GM12878 (cell line): ENCODE data around the gene ZPBP2. TPM values are rescaled to one million over a fixed set of nuclear protein-coding genes. Genes with fewer than 3 reads are reported as not detected.

Source experiments
- ATF7 ChIP-seq: fragments of 450-650 bp; IDR thresholded peaks from 2 replicates; pipeline ENCODE4 v1.6.1; 2016; ENCODE audit warnings: low read depth, mild to moderate bottlenecking
- BHLHE40 ChIP-seq, 2 experiments: fragments of 450-650 bp in 1 of 2; IDR thresholded peaks; 2 replicates each; pipeline ENCODE4 v1.6.1; 2011 to 2017; ENCODE audit warnings: low read depth in 2 of 2, borderline replicate concordance in 1 of 2, improper control_type of control experiment in 1 of 2, low read length in 1 of 2, mild to moderate bottlenecking in 1 of 2
- CBX5 ChIP-seq: sonication (generic); IDR thresholded peaks from 2 replicates; pipeline ENCODE4 v1.6.1; 2016; ENCODE audit warnings: low read depth, moderate library complexity, mild to moderate bottlenecking, inconsistent platforms
- CEBPZ ChIP-seq: fragments of 150-350 bp; IDR thresholded peaks from 2 replicates; pipeline ENCODE4 v1.6.1; 2016; ENCODE audit warnings: low read depth, low read length
- DPF2 ChIP-seq: fragments of 450-650 bp; IDR thresholded peaks from 2 replicates; pipeline ENCODE4 v1.6.1; 2017; ENCODE audit warnings: mild to moderate bottlenecking
- E2F4 ChIP-seq: IDR thresholded peaks from 2 replicates; pipeline ENCODE4 v1.6.1; 2012; ENCODE audit warnings: low read depth, low read length, improper control_type of control experiment
- ETV6 ChIP-seq, 2 experiments: fragments of 450-650 bp in 1 of 2; IDR thresholded peaks in 1 of 2; conservative IDR thresholded peaks in 1 of 2; 2 replicates each; pipeline ENCODE4 v1.6.1; 2014; ENCODE audit warnings: antibody characterized with exemption in 1 of 2, borderline replicate concordance in 1 of 2, low read depth in 1 of 2, mild to moderate bottlenecking in 1 of 2, moderate library complexity in 1 of 2
- FOS ChIP-seq: IDR thresholded peaks from 3 replicates; pipeline ENCODE4 v1.6.1; 2011; ENCODE audit warnings: borderline replicate concordance; ENCODE audit not compliant: insufficient read length; ENCODE audit errors: extremely low read depth
- GATAD2B ChIP-seq: fragments of 450-650 bp; conservative IDR thresholded peaks from 2 replicates; pipeline ENCODE4 v1.6.1; 2017; ENCODE audit warnings: low read depth, mild to moderate bottlenecking, moderate library complexity
- IRF5 ChIP-seq: fragments of 450-650 bp; IDR thresholded peaks from 2 replicates; pipeline ENCODE4 v1.6.1; 2017; ENCODE audit warnings: borderline replicate concordance
- MAX ChIP-seq: IDR thresholded peaks from 2 replicates; pipeline ENCODE4 v1.6.1; 2012; ENCODE audit warnings: low read depth, low read length, improper control_type of control experiment
- MLLT1 ChIP-seq: fragments of 450-650 bp; IDR thresholded peaks from 2 replicates; pipeline ENCODE4 v1.6.1; 2016; ENCODE audit warnings: mild to moderate bottlenecking
- MYC ChIP-seq: IDR thresholded peaks from 2 replicates; pipeline ENCODE4 v1.6.1; 2011; ENCODE audit warnings: mild to moderate bottlenecking, low read length, moderate library complexity, inconsistent platforms; ENCODE audit not compliant: insufficient read depth, insufficient replicate concordance, insufficient read length, severe bottlenecking
- NR2F1 ChIP-seq: fragments of 450-650 bp; conservative IDR thresholded peaks from 2 replicates; pipeline ENCODE4 v1.6.1; 2017; ENCODE audit warnings: mild to moderate bottlenecking
- YY1 ChIP-seq: IDR thresholded peaks from 2 replicates; pipeline ENCODE4 v1.6.1; 2011; ENCODE audit warnings: low read depth, mild to moderate bottlenecking, low read length
- ZBTB4 ChIP-seq: fragments of 450-650 bp; formaldehyde crosslinking; IDR thresholded peaks from 2 replicates; pipeline ENCODE4 v1.4.0; 2022; ENCODE audit warnings: mild to moderate bottlenecking, moderate library complexity
- ZNF384 ChIP-seq: IDR thresholded peaks from 2 replicates; pipeline ENCODE4 v1.6.1; 2012; ENCODE audit warnings: low read depth, mild to moderate bottlenecking, low read length, improper control_type of control experiment, borderline replicate concordance
- polyA plus RNA-seq, 11 experiments: library from polyadenylated mRNA; depleted of rRNA in 4 of 11; unstranded in 6 of 11; stranded (reverse) in 5 of 11; fragments of >200 nt; fragmentation: Nextera tagmentation in 4 of 11; fragmentation: Illumina TruSeq in 1 of 11; extraction: Ambion mirVana in 4 of 11; extraction: Trizol in 1 of 11; gene quantifications; 1 replicate in 1 of 11; 2 replicates in 10 of 11; pipeline versions ENCODE4 v1.2.1 to v1.2.3, GENCODE V29; 2011 to 2016; ENCODE audit warnings: inconsistent platforms in 2 of 11, missing spikeins in 2 of 11, low read depth in 1 of 11
- total RNA-seq, 4 experiments: library from RNA; depleted of rRNA in 3 of 4; stranded (reverse); fragments of >200 nt in 3 of 4; fragmentation: Illumina TruSeq in 1 of 4; extraction: Trizol in 1 of 4; gene quantifications; 2 replicates each; pipeline versions ENCODE4 v1.2.1 to v1.2.3, GENCODE V29; 2013 to 2021

The ZPBP2 gene
- total and polyA plus RNA-seq, 10 of the 15 experiments (the other 5 are each of a cell fraction or from before 2014, with no cell fraction given) = 0.33 to 1.0 (median 0.58) TPM

- TF ChIP-seq BHLHE40 (IDR thresholded peaks at IDR 0.05; ENCODE audit: borderline replicate concordance in 1 of 2, low read depth in 2 of 2, low read length in 1 of 2) (no peak), FOS (no peak), ETV6 (conservative IDR thresholded peaks at IDR 0.05 in 1 of 2, IDR thresholded peaks at IDR 0.05 in 1 of 2; ENCODE audit: borderline replicate concordance in 1 of 2, low read depth in 1 of 2) (0 out of 4 replicates have a peak, but pooled peaks of 1 of the 2 experiments have one; percentile 1), GATAD2B (peak; percentile 96), DPF2 (peak; percentile 87), ZBTB4 (CRISPR knock-in tag) (peak; percentile 90), ZNF384 (no peak), MLLT1 (peak; percentile 89), ATF7 (no peak), MAX (peak; percentile 88), E2F4 (peak; percentile 64; the same call in 1 of the 2 replicates), NR2F1 (0 out of 2 replicates have a peak, but pooled peaks have one; percentile 42), CBX5 (no peak), CEBPZ (no peak), IRF5 (no peak), YY1 (peak; percentile 94), MYC (peak; percentile 27)
Measured at GRCh38 chr17:39867880-39868553, at the start of gene ZPBP2 (continued).
